ENCODE results near the gene LSG1.

Gene LSG1

GRCh38 chr3:194690501-194691372 lies 18.7 kb upstream of the LSG1 start:
- Histone ChIP-seq H3K36me3 (no peaks in the 10 kb centered on the region), H3K27ac (no peak overlapping the region), H3K27me3 (peaks cover 0 to 20% of the 10 kb centered on the region in 2 donors), H3K4me3 (no peak overlapping the region), H3K9me3 (no peaks in the 10 kb centered on the region), H3K4me1 (peaks cover 0 to 30% (median 25%) of the 10 kb centered on the region in 4 donors)
- intact Hi-C loops (cut with DNase I; ENCODE audit: low total_unique reads), result no loop called here
- DNase-seq, result no peak
- TF ChIP-seq, protein P1, sequence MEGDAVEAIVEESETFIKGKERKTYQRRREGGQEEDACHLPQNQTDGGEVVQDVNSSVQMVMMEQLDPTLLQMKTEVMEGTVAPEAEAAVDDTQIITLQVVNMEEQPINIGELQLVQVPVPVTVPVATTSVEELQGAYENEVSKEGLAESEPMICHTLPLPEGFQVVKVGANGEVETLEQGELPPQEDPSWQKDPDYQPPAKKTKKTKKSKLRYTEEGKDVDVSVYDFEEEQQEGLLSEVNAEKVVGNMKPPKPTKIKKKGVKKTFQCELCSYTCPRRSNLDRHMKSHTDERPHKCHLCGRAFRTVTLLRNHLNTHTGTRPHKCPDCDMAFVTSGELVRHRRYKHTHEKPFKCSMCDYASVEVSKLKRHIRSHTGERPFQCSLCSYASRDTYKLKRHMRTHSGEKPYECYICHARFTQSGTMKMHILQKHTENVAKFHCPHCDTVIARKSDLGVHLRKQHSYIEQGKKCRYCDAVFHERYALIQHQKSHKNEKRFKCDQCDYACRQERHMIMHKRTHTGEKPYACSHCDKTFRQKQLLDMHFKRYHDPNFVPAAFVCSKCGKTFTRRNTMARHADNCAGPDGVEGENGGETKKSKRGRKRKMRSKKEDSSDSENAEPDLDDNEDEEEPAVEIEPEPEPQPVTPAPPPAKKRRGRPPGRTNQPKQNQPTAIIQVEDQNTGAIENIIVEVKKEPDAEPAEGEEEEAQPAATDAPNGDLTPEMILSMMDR (IDR thresholded peaks at IDR 0.05), result no peak

DNA sequence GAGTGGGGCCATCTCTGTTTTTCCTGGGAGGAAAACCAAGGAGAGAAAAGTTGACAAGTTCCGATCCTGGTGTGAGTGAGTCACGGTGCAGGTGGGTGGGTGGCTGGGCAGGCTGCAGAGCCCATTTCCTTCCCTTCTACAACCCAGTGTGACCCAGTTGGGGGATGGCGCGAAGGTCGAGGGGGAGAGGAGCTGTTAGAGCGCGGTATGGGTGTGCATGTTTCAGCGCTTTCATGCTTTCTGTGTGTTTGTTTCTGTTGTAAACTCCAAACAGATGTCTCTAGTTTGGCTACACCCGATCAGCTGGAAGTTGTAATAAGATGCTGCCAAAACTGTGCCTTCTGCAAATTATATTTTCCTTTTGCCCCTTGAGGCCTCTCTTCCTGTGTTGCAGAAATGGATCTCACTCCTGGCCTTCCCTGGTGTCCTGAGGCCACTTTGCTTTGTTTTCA lies 17.5 kb upstream of the LSG1 start:
- peaks cover 0 to 14% of the 10 kb centered on the region in 2 donors for H3K27me3 ChIP-seq
- no peaks in the 10 kb centered on the region for H3K36me3 ChIP-seq
- H3K4me1 ChIP-seq, result peaks cover 0 to 37% (median 26%) of the 10 kb centered on the region in 4 donors
- H3K9me3 ChIP-seq, result no peaks in the 10 kb centered on the region
- no peak for DNase-seq
- TF ChIP-seq, protein P1 (IDR thresholded peaks at IDR 0.05), result no peak
- no peak overlapping the region for H3K27ac ChIP-seq
- intact Hi-C loops (cut with DNase I; ENCODE audit: low total_unique reads), result no loop called here
- H3K4me3 ChIP-seq, result no peak overlapping the region

DNA sequence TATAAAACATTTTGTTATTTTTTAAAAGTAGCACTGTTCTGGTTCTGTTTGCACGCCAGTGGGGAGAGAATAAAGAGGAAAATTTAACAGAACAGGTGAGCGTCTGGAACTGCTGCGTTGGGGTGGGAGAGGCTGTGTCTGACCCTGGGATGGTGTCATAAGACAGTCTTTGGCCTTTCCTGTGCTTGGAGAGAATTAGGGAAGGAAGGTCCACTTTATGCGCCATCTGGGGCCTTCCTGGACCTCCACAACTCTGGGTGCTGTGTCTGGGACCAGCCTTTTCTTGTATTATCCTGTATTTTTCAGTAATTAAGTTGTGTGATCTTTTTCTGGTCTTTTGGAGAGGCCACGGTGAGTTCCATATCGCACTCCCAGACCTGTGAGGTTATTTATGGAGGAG lies 17.0 kb upstream of the LSG1 start:
- intact Hi-C loops (cut with DNase I; ENCODE audit: low total_unique reads), result no loop called here
- Histone ChIP-seq H3K36me3 (no peaks in the 10 kb centered on the region), H3K27ac (no peak overlapping the region), H3K4me1 (peaks cover 0 to 37% (median 26%) of the 10 kb centered on the region in 4 donors), H3K27me3 (peaks cover 0 to 14% of the 10 kb centered on the region in 2 donors), H3K9me3 (no peaks in the 10 kb centered on the region), H3K4me3 (no peak overlapping the region)
- no peak for DNase-seq
- TF ChIP-seq, protein P1 (IDR thresholded peaks at IDR 0.05), result no peak

DNA sequence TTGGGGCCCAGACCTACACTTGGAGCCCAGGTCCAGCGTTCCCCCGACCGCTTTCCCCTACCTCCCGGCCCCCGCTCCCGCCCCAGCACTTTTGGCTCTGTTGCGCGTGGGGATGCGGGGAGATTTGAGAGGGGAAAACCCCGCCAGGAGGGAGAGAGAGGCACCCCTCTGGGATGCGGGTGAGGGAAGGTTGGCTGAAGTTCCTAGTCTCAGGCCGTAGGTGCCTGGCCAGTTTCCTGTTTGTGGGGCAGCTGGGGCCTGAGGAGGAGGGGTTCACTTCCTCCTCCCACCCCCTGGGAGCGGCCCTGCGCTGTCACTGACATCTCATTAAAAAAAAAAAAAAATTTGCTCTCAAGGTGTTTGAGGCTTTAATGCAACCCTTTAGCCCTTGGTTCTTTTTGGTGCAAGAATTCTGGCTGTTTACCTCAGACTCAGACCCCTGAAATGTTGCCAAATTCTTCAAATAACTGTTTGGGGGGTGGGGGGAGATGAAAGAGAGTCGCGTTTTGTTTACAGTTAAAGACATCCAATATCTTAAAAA lies 16.3 kb upstream of the LSG1 start:
- Histone ChIP-seq H3K27ac (peak overlapping the region in 1 of 2 donors; percentile 42), H3K27me3 (peaks cover 0 to 14% of the 10 kb centered on the region in 2 donors), H3K4me1 (peaks cover 0 to 37% (median 26%) of the 10 kb centered on the region in 4 donors), H3K36me3 (no peaks in the 10 kb centered on the region), H3K9me3 (no peaks in the 10 kb centered on the region), H3K4me3 (peak overlapping the region; percentile 55 to 59)
- intact Hi-C loops (cut with DNase I; ENCODE audit: low total_unique reads), result no loop called here
- TF ChIP-seq, protein P1 (IDR thresholded peaks at IDR 0.05), result no peak
- DNase-seq, result peak in 1 of 2 donors; percentile 28

- TF ChIP-seq, protein P1 (IDR thresholded peaks at IDR 0.05), result peak in 1 of 2 experiments; percentile 19
- intact Hi-C loops (cut with DNase I; ENCODE audit: low total_unique reads), result no loop called here
These were observed 15.7 kb upstream of the LSG1 start for GRCh38 chr3:194687638-194688199.

More at GRCh38 chr3:194687638-194688199, 15.7 kb upstream of the LSG1 start:
- no peaks in the 10 kb centered on the region for H3K36me3 ChIP-seq
- H3K4me3 ChIP-seq, result peak overlapping the region; percentile 55 to 59
- no peaks in the 10 kb centered on the region for H3K9me3 ChIP-seq
- peak overlapping the region in 1 of 2 donors; percentile 42 for H3K27ac ChIP-seq
- DNase-seq, result peak; percentile 46 to 75
- H3K27me3 ChIP-seq, result peaks cover 0 to 14% of the 10 kb centered on the region in 2 donors
- peaks cover 0 to 42% (median 31%) of the 10 kb centered on the region in 4 donors for H3K4me1 ChIP-seq

Data from tibial artery (tissue), 4 donors.